Measurements from ENCODE around the gene GJB5. TPM values are rescaled to one million over a fixed set of nuclear protein-coding genes. Genes with fewer than 3 reads are reported as not detected.
"Not testable (repeated sequence)": the region's sequence is repeated elsewhere in the genome, so short reads cannot be mapped to it uniquely, and the experiment has no call there.

GJB5 gene
- total RNA-seq, 1 experiment from 2014 or later, result not detected

GRCh38 chr1:34773114-34773513, 18.3 kb downstream of the GJB5 start:
- H3K9me3 ChIP-seq (replicated peaks); H3K4me3 ChIP-seq; H3K36me3 ChIP-seq; H3K4me1 ChIP-seq (replicated peaks); DNase-seq (ENCODE audit: low read depth in 1 of 2, low spot score in 2 of 2); H3K27ac ChIP-seq: not testable (repeated sequence)
- peaks cover 14% of the 10 kb centered on the region for H3K27me3 ChIP-seq (replicated peaks)

- Histone ChIP-seq H3K27me3 (replicated peaks) (peaks cover 25% of the 10 kb centered on the region), H3K36me3 (no peaks in the 10 kb centered on the region), H3K4me3 (no peak overlapping the region), H3K27ac (no peak overlapping the region), H3K4me1 (replicated peaks) (no peaks in the 10 kb centered on the region), H3K9me3 (replicated peaks) (no peaks in the 10 kb centered on the region)
- no peak for DNase-seq (ENCODE audit: low read depth in 1 of 2, low spot score in 2 of 2)
Measured at GRCh38 chr1:34774957-34775356, 20.1 kb downstream of the GJB5 start.

GRCh38 chr1:34776911-34777310, 22.1 kb downstream of the GJB5 start:
- 0 out of 2 replicates have a peak, but pooled peaks cover 5% of the 10 kb centered on the region for H3K4me1 ChIP-seq (replicated peaks)
- H3K4me3 ChIP-seq, result no peak overlapping the region
- no peak overlapping the region for H3K27ac ChIP-seq
- H3K27me3 ChIP-seq (replicated peaks), result peaks cover 43% of the 10 kb centered on the region
- no peaks in the 10 kb centered on the region for H3K9me3 ChIP-seq (replicated peaks)
- H3K36me3 ChIP-seq, result no peaks in the 10 kb centered on the region
- DNase-seq (ENCODE audit: low read depth in 1 of 2, low spot score in 2 of 2), result no peak

- Histone ChIP-seq H3K4me3 (no peak overlapping the region), H3K27ac (no peak overlapping the region), H3K4me1 (replicated peaks) (0 out of 2 replicates have a peak, but pooled peaks cover 5% of the 10 kb centered on the region), H3K9me3 (replicated peaks) (no peaks in the 10 kb centered on the region), H3K36me3 (no peaks in the 10 kb centered on the region), H3K27me3 (replicated peaks) (peaks cover 50% of the 10 kb centered on the region)
- DNase-seq (ENCODE audit: low read depth in 1 of 2, low spot score in 2 of 2), result no peak
Measured at GRCh38 chr1:34777519-34778321, 22.9 kb downstream of the GJB5 start.

GRCh38 chr1:34778381-34778780, 23.5 kb downstream of the GJB5 start:
- H3K36me3 ChIP-seq, result no peaks in the 10 kb centered on the region
- H3K27me3 ChIP-seq (replicated peaks), result peaks cover 50% of the 10 kb centered on the region
- no peak overlapping the region for H3K4me3 ChIP-seq
- no peaks in the 10 kb centered on the region for H3K9me3 ChIP-seq (replicated peaks)
- H3K4me1 ChIP-seq (replicated peaks), result 0 out of 2 replicates have a peak, but pooled peaks cover 5% of the 10 kb centered on the region
- no peak for DNase-seq (ENCODE audit: low read depth in 1 of 2, low spot score in 2 of 2)
- H3K27ac ChIP-seq, result no peak overlapping the region

- no peak for DNase-seq (ENCODE audit: low read depth in 1 of 2, low spot score in 2 of 2)
- Histone ChIP-seq H3K27me3 (replicated peaks) (peaks cover 50% of the 10 kb centered on the region), H3K36me3 (no peaks in the 10 kb centered on the region), H3K9me3 (replicated peaks) (no peaks in the 10 kb centered on the region), H3K4me1 (replicated peaks) (0 out of 2 replicates have a peak, but pooled peaks cover 5% of the 10 kb centered on the region), H3K4me3 (no peak overlapping the region), H3K27ac (no peak overlapping the region)
Measured at GRCh38 chr1:34779005-34779404, 24.2 kb downstream of the GJB5 start.

- DNase-seq (ENCODE audit: low read depth in 1 of 2, low spot score in 2 of 2), result no peak
- Histone ChIP-seq H3K27me3 (replicated peaks) (peaks cover 50% of the 10 kb centered on the region), H3K4me1 (replicated peaks) (0 out of 2 replicates have a peak, but pooled peaks cover 5% of the 10 kb centered on the region), H3K36me3 (no peaks in the 10 kb centered on the region), H3K9me3 (replicated peaks) (no peaks in the 10 kb centered on the region), H3K4me3 (no peak overlapping the region), H3K27ac (no peak overlapping the region)
Measured at GRCh38 chr1:34779526-34779925, 24.7 kb downstream of the GJB5 start.

GRCh38 chr1:34779962-34780361, 25.1 kb downstream of the GJB5 start:
- no peak for DNase-seq (ENCODE audit: low read depth in 1 of 2, low spot score in 2 of 2)
- Histone ChIP-seq H3K4me3 (no peak overlapping the region), H3K36me3 (no peaks in the 10 kb centered on the region), H3K27ac (no peak overlapping the region), H3K4me1 (replicated peaks) (0 out of 2 replicates have a peak, but pooled peaks cover 5% of the 10 kb centered on the region), H3K27me3 (replicated peaks) (peaks cover 52% of the 10 kb centered on the region), H3K9me3 (replicated peaks) (no peaks in the 10 kb centered on the region)

GRCh38 chr1:34780528-34780927, 25.7 kb downstream of the GJB5 start:
- H3K4me1 ChIP-seq (replicated peaks), result 0 out of 2 replicates have a peak, but pooled peaks cover 5% of the 10 kb centered on the region
- no peak overlapping the region for H3K27ac ChIP-seq
- no peaks in the 10 kb centered on the region for H3K9me3 ChIP-seq (replicated peaks)
- peaks cover 52% of the 10 kb centered on the region for H3K27me3 ChIP-seq (replicated peaks)
- DNase-seq (ENCODE audit: low read depth in 1 of 2, low spot score in 2 of 2), result no peak
- H3K36me3 ChIP-seq, result no peaks in the 10 kb centered on the region
- no peak overlapping the region for H3K4me3 ChIP-seq

GRCh38 chr1:34781071-34781843, 26.4 kb downstream of the GJB5 start, which contains the start of gene GJB3:
Gene GJB3, plus strand, starts transcription at chr1:34781214. Its CDS starts 3,549 bp downstream, at chr1:34784763.
- H3K4me1 ChIP-seq (replicated peaks), result 0 out of 2 replicates have a peak, but pooled peaks cover 5% of the 10 kb centered on the region
- no peak for DNase-seq (ENCODE audit: low read depth in 1 of 2, low spot score in 2 of 2)
- H3K36me3 ChIP-seq, result no peaks in the 10 kb centered on the region
- peaks cover 49% of the 10 kb centered on the region for H3K27me3 ChIP-seq (replicated peaks)
- H3K4me3 ChIP-seq, result no peak within 1 kb of the TSS
- H3K27ac ChIP-seq, result no peak within 1 kb of the TSS
- no peaks in the 10 kb centered on the region for H3K9me3 ChIP-seq (replicated peaks)

- no peak for DNase-seq (ENCODE audit: low read depth in 1 of 2, low spot score in 2 of 2)
- Histone ChIP-seq H3K4me1 (replicated peaks) (0 out of 2 replicates have a peak, but pooled peaks cover 5% of the 10 kb centered on the region), H3K36me3 (no peaks in the 10 kb centered on the region), H3K27me3 (replicated peaks) (peaks cover 47% of the 10 kb centered on the region), H3K9me3 (replicated peaks) (no peaks in the 10 kb centered on the region), H3K4me3 (no peak overlapping the region), H3K27ac (no peak overlapping the region)
Measured at GRCh38 chr1:34781844-34782391, 27.1 kb downstream of the GJB5 start.

- no peak overlapping the region for H3K4me3 ChIP-seq
- no peaks in the 10 kb centered on the region for H3K9me3 ChIP-seq (replicated peaks)
- no peak for DNase-seq (ENCODE audit: low read depth in 1 of 2, low spot score in 2 of 2)
Measured at GRCh38 chr1:34784751-34785221, 29.9 kb downstream of the GJB5 start.

GRCh38 chr1:34785231-34785874, 30.5 kb downstream of the GJB5 start:
- H3K27me3 ChIP-seq (replicated peaks), result peaks cover 27% of the 10 kb centered on the region
- H3K4me1 ChIP-seq (replicated peaks), result 0 out of 2 replicates have a peak, but pooled peaks cover 5% of the 10 kb centered on the region
- H3K4me3 ChIP-seq, result no peak overlapping the region
- DNase-seq (ENCODE audit: low read depth in 1 of 2, low spot score in 2 of 2), result no peak
- H3K9me3 ChIP-seq (replicated peaks), result no peaks in the 10 kb centered on the region
- no peaks in the 10 kb centered on the region for H3K36me3 ChIP-seq
- no peak overlapping the region for H3K27ac ChIP-seq

More at GRCh38 chr1:34784751-34785221, 29.9 kb downstream of the GJB5 start:
- Histone ChIP-seq H3K27me3 (replicated peaks) (peaks cover 31% of the 10 kb centered on the region), H3K36me3 (no peaks in the 10 kb centered on the region), H3K4me1 (replicated peaks) (0 out of 2 replicates have a peak, but pooled peaks cover 5% of the 10 kb centered on the region), H3K27ac (no peak overlapping the region)
